ENCODE data around the gene SGCD. TPM values are rescaled to one million over a fixed set of nuclear protein-coding genes. Genes with fewer than 3 reads are reported as not detected.

The SGCD gene
- total RNA-seq, 2 experiments from 2014 or later: not detected

DNA sequence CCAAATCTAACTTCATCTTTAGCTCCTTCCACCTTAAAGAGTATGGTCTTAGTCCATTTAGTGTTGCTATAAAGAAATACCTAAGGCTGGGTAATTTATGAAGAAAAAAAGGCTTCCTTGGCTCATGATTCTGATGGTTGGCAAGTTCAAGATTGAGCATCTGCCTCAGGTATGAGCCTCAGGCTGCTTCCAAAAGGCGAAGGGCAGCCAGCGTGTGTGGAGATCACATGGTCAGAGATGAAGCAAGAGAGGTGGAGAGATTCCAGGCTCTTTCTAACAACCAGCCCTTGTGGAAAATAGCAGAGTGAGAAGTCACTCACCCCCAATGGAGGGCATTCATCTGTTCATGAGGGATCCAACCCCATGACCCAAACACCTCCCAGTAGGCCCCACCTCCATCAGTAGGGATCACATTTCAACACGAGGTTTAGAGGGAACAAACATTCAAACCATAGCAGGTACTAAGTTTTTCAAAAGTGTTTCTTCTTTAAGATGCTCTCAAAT, 225.9 kb downstream of the SGCD start:
- POLR2A ChIA-PET: no interaction called here
- CTCF ChIA-PET (ENCODE audit: unreplicated experiment): no interaction called here
- DNase-seq (ENCODE audit: low spot score): no peak
- intact Hi-C loops (cut with micrococcal nuclease; ENCODE audit: unreplicated experiment): no loop called here
- Histone ChIP-seq H4K20me1 (ENCODE audit: insufficient read depth, low read length) (no peaks in the 10 kb centered on the region), H3K79me2 (ENCODE audit: insufficient read depth, low read depth, low read length) (no peaks in the 10 kb centered on the region), H3K4me1 (ENCODE audit: insufficient read depth, low read length, poor library complexity, severe bottlenecking) (no peaks in the 10 kb centered on the region), H3K9me2 (ENCODE audit: insufficient read depth, low read length) (no peaks in the 10 kb centered on the region), H3K4me3 (ENCODE audit: low read depth, low read length, poor library complexity, severe bottlenecking) (no peak overlapping the region), H3K9me3 (ENCODE audit: low read length) (no peaks in the 10 kb centered on the region), H3K36me3 (ENCODE audit: insufficient read depth, low read length) (no peaks in the 10 kb centered on the region), H3K27ac (ENCODE audit: low read depth, low read length, poor library complexity, severe bottlenecking) (no peak overlapping the region), H2AFZ (ENCODE audit: low read length) (no peak overlapping the region), H3K4me2 (ENCODE audit: low read length) (no peak overlapping the region)
- TF ChIP-seq, protein P1, sequence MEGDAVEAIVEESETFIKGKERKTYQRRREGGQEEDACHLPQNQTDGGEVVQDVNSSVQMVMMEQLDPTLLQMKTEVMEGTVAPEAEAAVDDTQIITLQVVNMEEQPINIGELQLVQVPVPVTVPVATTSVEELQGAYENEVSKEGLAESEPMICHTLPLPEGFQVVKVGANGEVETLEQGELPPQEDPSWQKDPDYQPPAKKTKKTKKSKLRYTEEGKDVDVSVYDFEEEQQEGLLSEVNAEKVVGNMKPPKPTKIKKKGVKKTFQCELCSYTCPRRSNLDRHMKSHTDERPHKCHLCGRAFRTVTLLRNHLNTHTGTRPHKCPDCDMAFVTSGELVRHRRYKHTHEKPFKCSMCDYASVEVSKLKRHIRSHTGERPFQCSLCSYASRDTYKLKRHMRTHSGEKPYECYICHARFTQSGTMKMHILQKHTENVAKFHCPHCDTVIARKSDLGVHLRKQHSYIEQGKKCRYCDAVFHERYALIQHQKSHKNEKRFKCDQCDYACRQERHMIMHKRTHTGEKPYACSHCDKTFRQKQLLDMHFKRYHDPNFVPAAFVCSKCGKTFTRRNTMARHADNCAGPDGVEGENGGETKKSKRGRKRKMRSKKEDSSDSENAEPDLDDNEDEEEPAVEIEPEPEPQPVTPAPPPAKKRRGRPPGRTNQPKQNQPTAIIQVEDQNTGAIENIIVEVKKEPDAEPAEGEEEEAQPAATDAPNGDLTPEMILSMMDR (conservative IDR thresholded peaks at IDR 0.05; ENCODE audit: low read length): no peak
- TF ChIP-seq EZH2phosphoT487 (IDR thresholded peaks at IDR 0.05; ENCODE audit: borderline replicate concordance, low read depth, low read length): no peak
- no TSS peak for BruUV-seq (replicated peaks)

DNA sequence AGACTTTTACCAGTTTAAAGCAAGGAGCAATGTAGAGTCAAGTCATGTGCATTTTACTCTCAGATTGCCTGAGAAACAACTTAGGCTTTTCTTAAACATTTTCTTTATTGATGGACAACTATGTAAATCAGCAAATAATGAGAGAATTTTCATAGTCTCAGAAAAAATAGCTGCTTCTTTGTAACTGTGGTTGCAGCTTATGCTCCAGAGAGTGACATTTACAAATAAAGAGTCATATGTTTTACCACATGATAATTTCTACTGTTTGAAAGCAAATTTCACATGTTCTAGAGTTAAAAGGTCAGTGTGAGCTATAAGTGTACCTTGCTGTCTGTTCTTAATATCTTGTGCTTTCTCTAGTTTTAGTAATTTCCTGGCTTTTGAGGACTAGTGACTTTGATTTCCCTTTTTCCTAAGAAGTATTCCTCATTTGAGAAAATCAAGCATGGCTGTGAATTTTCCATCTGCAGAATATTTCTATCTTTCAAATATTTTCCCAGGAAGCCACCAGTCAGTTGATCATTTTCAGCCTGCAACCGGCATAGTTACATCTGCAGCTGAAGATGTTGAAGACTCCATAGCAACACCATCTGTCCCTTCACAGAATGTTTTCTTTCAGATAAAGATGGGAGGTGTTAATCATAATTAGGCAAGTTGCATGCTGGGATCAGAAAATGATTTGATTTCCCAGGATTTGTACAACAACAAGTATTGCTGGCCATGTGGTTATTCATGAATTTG, 229.9 kb downstream of the SGCD start:
- Histone ChIP-seq H3K79me2 (ENCODE audit: insufficient read depth, low read depth, low read length) (no peaks in the 10 kb centered on the region), H3K4me2 (ENCODE audit: low read length) (no peak overlapping the region), H3K4me1 (ENCODE audit: insufficient read depth, low read length, poor library complexity, severe bottlenecking) (no peaks in the 10 kb centered on the region), H3K27ac (ENCODE audit: low read depth, low read length, poor library complexity, severe bottlenecking) (no peak overlapping the region), H3K9me2 (ENCODE audit: insufficient read depth, low read length) (no peaks in the 10 kb centered on the region), H4K20me1 (ENCODE audit: insufficient read depth, low read length) (no peaks in the 10 kb centered on the region), H3K36me3 (ENCODE audit: insufficient read depth, low read length) (no peaks in the 10 kb centered on the region), H3K9me3 (ENCODE audit: low read length) (no peaks in the 10 kb centered on the region), H2AFZ (ENCODE audit: low read length) (no peak overlapping the region), H3K4me3 (ENCODE audit: low read depth, low read length, poor library complexity, severe bottlenecking) (no peak overlapping the region)
- ChIA-PET POLR2A (no interaction called here), CTCF (ENCODE audit: unreplicated experiment) (no interaction called here)
- no TSS peak for BruUV-seq (replicated peaks)
- DNase-seq (ENCODE audit: low spot score): no peak
- TF ChIP-seq EZH2phosphoT487 (IDR thresholded peaks at IDR 0.05; ENCODE audit: borderline replicate concordance, low read depth, low read length): no peak
- TF ChIP-seq, protein P1 (conservative IDR thresholded peaks at IDR 0.05; ENCODE audit: low read length): no peak
- intact Hi-C loops (cut with micrococcal nuclease; ENCODE audit: unreplicated experiment): no loop called here

DNA sequence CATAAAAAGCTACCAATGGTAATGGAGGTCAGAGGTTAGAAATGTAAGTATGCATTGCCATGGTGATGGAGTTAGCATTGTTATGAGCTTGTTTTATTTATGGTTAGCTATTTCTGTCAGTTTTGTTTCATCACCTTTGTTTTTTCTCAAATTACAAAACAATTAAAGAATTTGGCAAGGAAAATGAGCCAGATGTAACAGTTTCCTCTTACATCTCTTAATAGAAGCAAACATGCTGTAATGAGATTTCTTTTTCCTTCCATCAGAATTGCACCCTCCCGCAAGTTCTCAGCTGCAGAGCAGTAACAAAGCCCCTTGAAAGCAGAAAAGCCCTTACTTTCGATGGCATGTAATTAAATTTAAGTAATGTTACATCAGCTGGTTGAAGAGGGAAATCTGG, 233.0 kb downstream of the SGCD start:
- no peak overlapping the region for H3K4me2 ChIP-seq (ENCODE audit: low read length)
- no peaks in the 10 kb centered on the region for H3K9me2 ChIP-seq (ENCODE audit: insufficient read depth, low read length)
- DNase-seq (ENCODE audit: low spot score): no peak
- no peaks in the 10 kb centered on the region for H3K36me3 ChIP-seq (ENCODE audit: insufficient read depth, low read length)
- no peak overlapping the region for H3K4me3 ChIP-seq (ENCODE audit: low read depth, low read length, poor library complexity, severe bottlenecking)
- no peak overlapping the region for H3K27ac ChIP-seq (ENCODE audit: low read depth, low read length, poor library complexity, severe bottlenecking)
- TF ChIP-seq, protein P1 (conservative IDR thresholded peaks at IDR 0.05; ENCODE audit: low read length): no peak
- no peak for TF ChIP-seq EZH2phosphoT487 (IDR thresholded peaks at IDR 0.05; ENCODE audit: borderline replicate concordance, low read depth, low read length)
- intact Hi-C loops (cut with micrococcal nuclease; ENCODE audit: unreplicated experiment): no loop called here
- POLR2A ChIA-PET: interaction anchor here (0.6 to 1.2 kb wide), 2 partner anchors 10 to 965 kb away, joined by 3 to 4 read pairs; no protein-coding TSS in a partner anchor
- no peaks in the 10 kb centered on the region for H3K79me2 ChIP-seq (ENCODE audit: insufficient read depth, low read depth, low read length)
- CTCF ChIA-PET (ENCODE audit: unreplicated experiment): no interaction called here
- no peak overlapping the region for H2AFZ ChIP-seq (ENCODE audit: low read length)
- H3K4me1 ChIP-seq (ENCODE audit: insufficient read depth, low read length, poor library complexity, severe bottlenecking): no peaks in the 10 kb centered on the region
- BruUV-seq (replicated peaks): no TSS peak
- H3K9me3 ChIP-seq (ENCODE audit: low read length): no peaks in the 10 kb centered on the region
- H4K20me1 ChIP-seq (ENCODE audit: insufficient read depth, low read length): no peaks in the 10 kb centered on the region

Measured in OCI-LY7 (cell line).